Lower lobe of right lung (tissue), 2 donors: ENCODE data around the gene GTF2F2. TPM values are rescaled to one million over a fixed set of nuclear protein-coding genes. Genes with fewer than 3 reads are reported as not detected.
"Not testable (repeated sequence)": the region's sequence is repeated elsewhere in the genome, so short reads cannot be mapped to it uniquely, and the experiment has no call there.

Experiments
- ATAC-seq, 2 donors: fragments of 200-7000 bp; cut with Tn5 transposase; one replicate each; pipeline ENCODE4 v1.9.1; 2020 to 2022; ENCODE audit warnings: mild to moderate bottlenecking in 2 of 2, moderate library complexity in 2 of 2
- DNase-seq: peaks from one replicate; pipeline ENCODE4 v3.0.0-alpha.2; 2020
- H3K27ac ChIP-seq: fragments of 200-600 bp; one replicate; pipeline ENCODE4 v1.8.0; 2022
- H3K27me3 ChIP-seq: fragments of 200-600 bp; one replicate; pipeline ENCODE4 v1.8.0; 2022; ENCODE audit warnings: low read depth
- H3K36me3 ChIP-seq: fragments of 200-600 bp; one replicate; pipeline ENCODE4 v1.8.0; 2022; ENCODE audit warnings: mild to moderate bottlenecking
- H3K4me1 ChIP-seq: fragments of 200-600 bp; one replicate; pipeline ENCODE4 v1.8.0; 2022
- H3K4me3 ChIP-seq: fragments of 200-600 bp; one replicate; pipeline ENCODE4 v1.8.0; 2022; ENCODE audit warnings: mild to moderate bottlenecking
- H3K9me3 ChIP-seq: fragments of 200-600 bp; one replicate; pipeline ENCODE4 v1.8.0; 2022
- CTCF ChIP-seq: fragments of 200-600 bp; IDR thresholded peaks from one replicate; pipeline ENCODE4 v1.8.0; 2022; ENCODE audit warnings: antibody characterized with exemption, mild to moderate bottlenecking
- intact Hi-C: fragments of 100-400 bp; cut with DNase I; formaldehyde crosslinking; loops from one replicate; pipeline ENCODE4 v1.11.0; 2022
- total RNA-seq: library from RNA; stranded (reverse); fragmentation: NEBNext Ultra II Directional; extraction: Animal tissue kit (Norgen Biotek cat#: 25700); gene quantifications from one replicate; pipeline ENCODE4 v1.2.1, GENCODE V29; 2021
- donor health status: DM: no; HTN: yes; CAD: no; lungs with severe emphysema.

The GTF2F2 gene
- total RNA-seq, 1 donor from 2014 or later: 15.2 TPM

- Histone ChIP-seq H3K36me3 (no peaks in the 10 kb centered on the region), H3K9me3 (no peaks in the 10 kb centered on the region), H3K4me1 (no peaks in the 10 kb centered on the region), H3K27me3 (no peaks in the 10 kb centered on the region), H3K27ac (no peak overlapping the region), H3K4me3 (no peak overlapping the region)
- ATAC-seq (no peak), DNase-seq (no peak)
- intact Hi-C loops: no loop called here
- TF ChIP-seq CTCF: no peak
These were observed 118.9 kb downstream of the GTF2F2 start for GRCh38 chr13:45238945-45239795.

GRCh38 chr13:45240143-45240542 is 119.8 kb downstream of the GTF2F2 start:
- TF ChIP-seq CTCF: no peak
- no peak for ATAC-seq
- H3K4me3 ChIP-seq: no peak overlapping the region

GRCh38 chr13:45242070-45242469 is 121.8 kb downstream of the GTF2F2 start:
- H3K36me3 ChIP-seq: no peaks in the 10 kb centered on the region
- no peaks in the 10 kb centered on the region for H3K9me3 ChIP-seq
- no peak overlapping the region for H3K4me3 ChIP-seq
- intact Hi-C loops: no loop called here
- H3K27ac ChIP-seq: no peak overlapping the region
- H3K27me3 ChIP-seq: no peaks in the 10 kb centered on the region
- DNase-seq (no peak), ATAC-seq (peak; percentile 27 to 81)
- no peaks in the 10 kb centered on the region for H3K4me1 ChIP-seq
- TF ChIP-seq CTCF: no peak

More at GRCh38 chr13:45240143-45240542, 119.8 kb downstream of the GTF2F2 start:
- Histone ChIP-seq H3K36me3 (no peaks in the 10 kb centered on the region), H3K27ac (no peak overlapping the region), H3K4me1 (no peaks in the 10 kb centered on the region), H3K27me3 (no peaks in the 10 kb centered on the region), H3K9me3 (no peaks in the 10 kb centered on the region)
- intact Hi-C loops: no loop called here
- no peak for DNase-seq

GRCh38 chr13:45242524-45242923 is 122.2 kb downstream of the GTF2F2 start:
- no peak overlapping the region for H3K27ac ChIP-seq
- no peak for ATAC-seq
- no peak for TF ChIP-seq CTCF

DNA sequence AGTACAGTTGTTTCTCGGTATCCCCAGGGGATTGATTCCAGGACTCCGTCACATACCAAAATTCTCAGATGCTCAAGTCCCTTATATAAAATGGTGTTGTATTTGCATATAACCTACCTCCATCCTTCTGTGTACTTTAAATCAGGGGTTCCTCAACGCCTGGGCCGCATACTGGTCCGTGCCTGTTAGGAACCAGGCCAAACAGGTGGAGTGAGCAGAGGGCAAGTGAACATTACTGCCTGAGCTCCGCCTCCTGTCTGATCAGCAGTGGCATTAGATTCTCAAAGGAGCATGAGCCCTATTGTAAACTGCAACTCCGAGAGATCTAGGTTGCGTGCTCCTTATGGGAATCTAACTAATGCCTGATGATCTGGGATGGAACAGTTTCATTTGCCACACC is 122.8 kb downstream of the GTF2F2 start:
- H3K36me3 ChIP-seq: no peaks in the 10 kb centered on the region
- H3K9me3 ChIP-seq: no peaks in the 10 kb centered on the region
- no peak for TF ChIP-seq CTCF
- no peak overlapping the region for H3K27ac ChIP-seq
- ATAC-seq (no peak), DNase-seq (no peak)
- H3K4me3 ChIP-seq: no peak overlapping the region
- H3K4me1 ChIP-seq: no peaks in the 10 kb centered on the region
- intact Hi-C loops: no loop called here
- H3K27me3 ChIP-seq: no peaks in the 10 kb centered on the region

More at GRCh38 chr13:45242524-45242923, 122.2 kb downstream of the GTF2F2 start:
- Histone ChIP-seq H3K4me3 (no peak overlapping the region), H3K4me1 (no peaks in the 10 kb centered on the region), H3K27me3 (no peaks in the 10 kb centered on the region), H3K36me3 (no peaks in the 10 kb centered on the region), H3K9me3 (no peaks in the 10 kb centered on the region)
- intact Hi-C loops: no loop called here
- no peak for DNase-seq

- H3K4me3 ChIP-seq, H3K9me3 ChIP-seq, H3K36me3 ChIP-seq, intact Hi-C loops, DNase-seq, H3K4me1 ChIP-seq, H3K27me3 ChIP-seq, ATAC-seq, H3K27ac ChIP-seq: not testable (repeated sequence)
These were observed 124.4 kb downstream of the GTF2F2 start for GRCh38 chr13:45244736-45245135.
